DND-41 (cell line): ENCODE results near the gene CCDC97.

Experiments used
- EZH2 ChIP-seq: IDR thresholded peaks from 3 replicates; pipeline ENCODE4 v1.6.1; 2012; ENCODE audit warnings: borderline replicate concordance, low read depth, mild to moderate bottlenecking, moderate library complexity, low read length, inconsistent platforms; ENCODE audit not compliant: severe bottlenecking
- TF ChIP-seq, protein P1 (sequence below): IDR thresholded peaks from 2 replicates; pipeline ENCODE4 v1.5.1; 2012; ENCODE audit warnings: borderline replicate concordance, low read length, moderate library complexity, mild to moderate bottlenecking; ENCODE audit not compliant: poor library complexity, severe bottlenecking; ENCODE audit errors: extremely low read depth

DNA sequence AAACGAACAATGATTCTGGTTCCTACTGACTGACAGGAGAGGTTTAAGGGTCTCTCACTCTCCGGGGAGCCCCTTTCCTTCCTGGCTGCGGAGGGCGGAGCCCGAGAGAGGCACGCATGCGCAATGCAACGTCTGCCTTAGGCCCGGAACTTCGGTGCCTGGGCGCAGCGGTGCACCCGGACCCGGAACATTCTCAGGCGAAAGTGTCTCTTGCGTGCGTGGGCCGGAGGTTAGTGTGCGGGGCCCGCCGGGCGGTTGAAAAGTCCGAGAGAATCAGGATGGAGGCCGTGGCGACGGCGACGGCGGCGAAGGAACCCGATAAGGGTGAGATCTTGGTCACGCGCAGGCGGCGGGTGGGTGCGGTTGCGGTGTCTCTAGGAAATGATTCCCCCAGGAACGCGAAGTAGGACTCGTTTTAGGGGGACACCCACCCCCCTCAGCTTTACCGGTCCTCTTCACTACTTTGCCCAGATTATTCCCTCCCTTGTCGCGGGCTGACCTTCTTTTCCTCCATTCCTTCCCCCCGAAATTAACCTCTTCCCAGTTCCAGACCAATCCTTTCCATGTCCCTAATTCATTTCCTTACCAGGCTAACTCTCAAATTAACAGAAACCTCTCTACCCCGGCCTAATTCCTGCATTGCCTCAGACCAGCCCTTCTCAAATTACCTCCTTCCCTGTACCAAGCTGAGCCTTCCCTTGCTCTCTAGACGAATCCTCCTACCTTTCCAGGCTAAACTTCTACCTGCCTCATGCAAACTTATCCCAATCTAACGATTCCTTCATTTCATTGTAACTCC is at the start of gene CCDC97:
- TF ChIP-seq, protein P1, sequence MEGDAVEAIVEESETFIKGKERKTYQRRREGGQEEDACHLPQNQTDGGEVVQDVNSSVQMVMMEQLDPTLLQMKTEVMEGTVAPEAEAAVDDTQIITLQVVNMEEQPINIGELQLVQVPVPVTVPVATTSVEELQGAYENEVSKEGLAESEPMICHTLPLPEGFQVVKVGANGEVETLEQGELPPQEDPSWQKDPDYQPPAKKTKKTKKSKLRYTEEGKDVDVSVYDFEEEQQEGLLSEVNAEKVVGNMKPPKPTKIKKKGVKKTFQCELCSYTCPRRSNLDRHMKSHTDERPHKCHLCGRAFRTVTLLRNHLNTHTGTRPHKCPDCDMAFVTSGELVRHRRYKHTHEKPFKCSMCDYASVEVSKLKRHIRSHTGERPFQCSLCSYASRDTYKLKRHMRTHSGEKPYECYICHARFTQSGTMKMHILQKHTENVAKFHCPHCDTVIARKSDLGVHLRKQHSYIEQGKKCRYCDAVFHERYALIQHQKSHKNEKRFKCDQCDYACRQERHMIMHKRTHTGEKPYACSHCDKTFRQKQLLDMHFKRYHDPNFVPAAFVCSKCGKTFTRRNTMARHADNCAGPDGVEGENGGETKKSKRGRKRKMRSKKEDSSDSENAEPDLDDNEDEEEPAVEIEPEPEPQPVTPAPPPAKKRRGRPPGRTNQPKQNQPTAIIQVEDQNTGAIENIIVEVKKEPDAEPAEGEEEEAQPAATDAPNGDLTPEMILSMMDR = no peak
- no peak for TF ChIP-seq EZH2
